Fibroblast of lung (primary cell): ENCODE results near the gene TBC1D5. TPM values are rescaled to one million over a fixed set of nuclear protein-coding genes. Genes with fewer than 3 reads are reported as not detected.

Source experiments
- DNase-seq, 2 donors: peaks; one replicate each; pipeline versions ENCODE4 v3.0.0 to v3.0.0-alpha.2; 2010; ENCODE audit warnings: low read depth in 2 of 2
- H2AFZ ChIP-seq: 2 replicates; pipeline ENCODE4 v1.5.1; 2012; ENCODE audit warnings: low read length, control low read depth, inconsistent platforms
- H3K27ac ChIP-seq: 2 replicates; pipeline ENCODE4 v1.5.1; 2011; ENCODE audit warnings: low read length, control low read depth; ENCODE audit not compliant: insufficient read depth
- H3K27me3 ChIP-seq: 2 replicates; pipeline ENCODE4 v1.5.1; 2011; ENCODE audit warnings: mild to moderate bottlenecking, low read length; ENCODE audit not compliant: control insufficient read depth, insufficient read depth
- H3K36me3 ChIP-seq: 2 replicates; pipeline ENCODE4 v1.5.1; 2011; ENCODE audit warnings: low read length; ENCODE audit not compliant: control insufficient read depth, insufficient read depth
- H3K4me1 ChIP-seq: 2 replicates; pipeline ENCODE4 v1.5.1; 2011; ENCODE audit warnings: low read length; ENCODE audit not compliant: control insufficient read depth, insufficient read depth; ENCODE audit errors: extremely low read depth
- H3K4me2 ChIP-seq: 2 replicates; pipeline ENCODE4 v1.5.1; 2011; ENCODE audit warnings: low read length, control low read depth; ENCODE audit not compliant: insufficient read depth; ENCODE audit errors: extremely low read depth
- H3K4me3 ChIP-seq, 4 experiments: fragments of 200-600 bp in 1 of 4; sonication (generic) in 1 of 4; replicated peaks in 1 of 4; 2 replicates each; pipeline ENCODE4 v1.5.1; 2011 to 2016; ENCODE audit warnings: low read length in 4 of 4, low read depth in 3 of 4, mild to moderate bottlenecking in 3 of 4, control low read depth in 2 of 4, inconsistent platforms in 1 of 4, mixed read lengths in 1 of 4; ENCODE audit not compliant: insufficient read depth in 1 of 4; ENCODE audit errors: control extremely low read depth in 1 of 4
- H3K79me2 ChIP-seq: 2 replicates; pipeline ENCODE4 v1.5.1; 2012; ENCODE audit warnings: mild to moderate bottlenecking, low read length, inconsistent platforms; ENCODE audit not compliant: control insufficient read depth, insufficient read depth
- H3K9ac ChIP-seq: 2 replicates; pipeline ENCODE4 v1.5.1; 2011; ENCODE audit warnings: mild to moderate bottlenecking, low read length, control low read depth; ENCODE audit not compliant: insufficient read depth
- H3K9me3 ChIP-seq: 2 replicates; pipeline ENCODE4 v1.5.1; 2012; ENCODE audit warnings: low read depth, low read length; ENCODE audit not compliant: control insufficient read depth, insufficient read depth
- H4K20me1 ChIP-seq: 2 replicates; pipeline ENCODE4 v1.5.1; 2011; ENCODE audit warnings: low read length; ENCODE audit not compliant: control insufficient read depth, insufficient read depth; ENCODE audit errors: extremely low read depth
- CTCF ChIP-seq, 2 donors: IDR thresholded peaks in 1 of 2; conservative IDR thresholded peaks in 1 of 2; 1 replicate in 1 of 2; 2 replicates in 1 of 2; pipeline ENCODE4 v1.5.1; 2011 to 2012; ENCODE audit warnings: low read length in 2 of 2, control low read depth in 1 of 2, inconsistent platforms in 1 of 2, low read depth in 1 of 2, mild to moderate bottlenecking in 1 of 2
- EZH2 ChIP-seq: IDR thresholded peaks from 2 replicates; pipeline ENCODE4 v1.5.1; 2012; ENCODE audit warnings: low read length, control low read depth, mild to moderate bottlenecking; ENCODE audit errors: missing control alignments
- polyA plus RNA-seq, 2 donors: library from polyadenylated mRNA; depleted of rRNA in 1 of 2; stranded (reverse) in 1 of 2; unstranded in 1 of 2; fragments of >200 nt; gene quantifications; 2 replicates each; pipeline ENCODE4 v1.2.1, GENCODE V29; 2011 to 2012; ENCODE audit warnings: missing spikeins in 1 of 2
- total RNA-seq: library from RNA; depleted of rRNA; stranded (reverse); fragments of >200 nt; gene quantifications from 2 replicates; pipeline ENCODE4 v1.2.1, GENCODE V29; 2014

The TBC1D5 gene
- total and polyA plus RNA-seq, 2 donors (not counting 1 experiment from before 2014, with no cell fraction given) = 43.6 to 129 TPM

GRCh38 chr3:17683542-17684207 is 58.8 kb downstream of the TBC1D5 start:
- no peak overlapping the region for H3K4me2 ChIP-seq
- no peak overlapping the region for H3K4me3 ChIP-seq
- H4K20me1 ChIP-seq = no peaks in the 10 kb centered on the region
- DNase-seq = no peak
- no peak for TF ChIP-seq CTCF (conservative IDR thresholded peaks at IDR 0.05 in 1 of 2, IDR thresholded peaks at IDR 0.05 in 1 of 2; ENCODE audit: low read depth in 1 of 2, low read length in 2 of 2)
- no peak overlapping the region for H2AFZ ChIP-seq
- H3K4me1 ChIP-seq = no peaks in the 10 kb centered on the region
- no peaks in the 10 kb centered on the region for H3K27me3 ChIP-seq
- H3K9me3 ChIP-seq = no peaks in the 10 kb centered on the region
- H3K27ac ChIP-seq = no peak overlapping the region
- no peaks in the 10 kb centered on the region for H3K79me2 ChIP-seq
- no peaks in the 10 kb centered on the region for H3K36me3 ChIP-seq
- no peak overlapping the region for H3K9ac ChIP-seq

GRCh38 chr3:17680530-17680929 is 61.9 kb downstream of the TBC1D5 start:
- Histone ChIP-seq H2AFZ (no peak overlapping the region), H3K4me1 (no peaks in the 10 kb centered on the region), H3K9ac (no peak overlapping the region), H3K4me2 (no peak overlapping the region), H3K9me3 (no peaks in the 10 kb centered on the region), H3K27ac (no peak overlapping the region), H3K79me2 (no peaks in the 10 kb centered on the region), H4K20me1 (no peaks in the 10 kb centered on the region), H3K27me3 (no peaks in the 10 kb centered on the region), H3K36me3 (no peaks in the 10 kb centered on the region), H3K4me3 (no peak overlapping the region)
- DNase-seq = no peak
- no peak for TF ChIP-seq CTCF (conservative IDR thresholded peaks at IDR 0.05 in 1 of 2, IDR thresholded peaks at IDR 0.05 in 1 of 2; ENCODE audit: low read depth in 1 of 2, low read length in 2 of 2)
- no peak for TF ChIP-seq EZH2

- Histone ChIP-seq H3K9me3 (no peaks in the 10 kb centered on the region), H3K36me3 (no peaks in the 10 kb centered on the region), H3K4me1 (no peaks in the 10 kb centered on the region), H3K79me2 (no peaks in the 10 kb centered on the region), H3K27me3 (no peaks in the 10 kb centered on the region), H2AFZ (no peak overlapping the region), H3K27ac (no peak overlapping the region), H3K9ac (no peak overlapping the region), H3K4me2 (no peak overlapping the region), H3K4me3 (no peak overlapping the region), H4K20me1 (no peaks in the 10 kb centered on the region)
- peak; percentile 30 to 70 for DNase-seq
- TF ChIP-seq EZH2 (no peak), CTCF (conservative IDR thresholded peaks at IDR 0.05 in 1 of 2, IDR thresholded peaks at IDR 0.05 in 1 of 2; ENCODE audit: low read depth in 1 of 2, low read length in 2 of 2) (no peak)
Observed at GRCh38 chr3:17678116-17678741, 64.2 kb downstream of the TBC1D5 start.
